ENCODE data around the gene EIF4G1. TPM values are rescaled to one million over a fixed set of nuclear protein-coding genes. Genes with fewer than 3 reads are reported as not detected.

EIF4G1 gene
- total RNA-seq, 1 donor from 2014 or later = 77.8 TPM

DNA sequence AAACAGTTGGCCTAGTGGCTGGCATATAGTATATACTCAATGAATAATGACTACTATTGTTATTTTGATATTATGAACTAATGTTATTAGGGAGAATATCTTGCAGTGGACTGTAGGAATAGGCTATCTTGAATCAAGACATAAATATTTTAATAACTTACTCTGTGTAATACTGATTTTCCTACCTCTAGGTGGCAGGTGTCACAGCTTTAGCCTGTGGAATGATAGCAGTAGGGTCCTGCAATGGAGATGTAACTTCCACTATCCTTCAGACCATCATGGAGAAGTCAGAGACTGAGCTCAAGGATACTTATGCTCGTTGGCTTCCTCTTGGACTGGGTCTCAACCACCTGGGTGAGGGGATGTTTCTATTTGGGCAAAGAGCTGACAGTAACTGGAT lies 8.8 kb upstream of the EIF4G1 start:
- DNase-seq = no peak

DNA sequence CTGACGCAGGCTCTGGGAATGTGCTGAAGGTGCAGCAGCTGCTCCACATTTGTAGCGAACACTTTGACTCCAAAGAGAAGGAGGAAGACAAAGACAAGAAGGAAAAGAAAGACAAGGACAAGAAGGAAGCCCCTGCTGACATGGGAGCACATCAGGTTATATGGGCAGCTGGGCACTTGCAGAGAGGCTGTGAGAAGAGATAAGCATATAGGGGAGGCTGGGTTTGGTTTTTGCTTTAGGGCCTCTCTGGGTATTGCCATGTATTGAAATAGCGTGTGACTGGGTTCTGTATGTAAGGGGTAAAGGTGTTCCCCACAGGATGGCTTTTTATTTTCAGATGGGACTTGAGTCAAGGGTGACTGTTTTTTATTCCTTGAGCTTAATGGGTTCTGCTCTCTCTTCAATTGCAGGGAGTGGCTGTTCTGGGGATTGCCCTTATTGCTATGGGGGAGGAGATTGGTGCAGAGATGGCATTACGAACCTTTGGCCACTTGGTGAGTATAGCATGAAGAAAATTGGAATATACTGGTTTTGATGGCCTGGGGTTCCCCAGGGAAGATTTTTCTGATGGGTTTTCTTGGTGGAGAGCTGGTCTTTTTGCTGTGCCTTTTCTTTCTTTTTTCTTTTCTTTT lies 7.9 kb upstream of the EIF4G1 start:
- DNase-seq = no peak

DNA sequence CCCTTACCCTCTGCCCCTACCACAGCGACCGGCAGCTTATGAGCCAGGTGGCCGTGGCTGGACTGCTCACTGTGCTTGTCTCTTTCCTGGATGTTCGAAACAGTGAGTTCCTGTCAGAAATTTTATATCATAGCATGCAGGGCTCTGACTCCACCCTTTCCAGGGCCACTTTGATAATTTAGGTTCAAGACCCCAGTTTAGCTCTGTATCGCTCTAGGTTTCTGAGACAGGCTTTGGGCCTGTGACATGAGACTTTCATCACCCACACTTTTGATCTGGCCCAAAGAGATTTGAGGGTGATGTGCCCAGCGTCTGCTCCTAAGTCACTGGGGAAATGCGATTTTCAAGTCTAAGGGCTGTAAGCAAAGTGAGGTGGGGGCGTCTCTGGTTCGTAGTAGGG lies 6.5 kb upstream of the EIF4G1 start:
- no peak for DNase-seq

DNA sequence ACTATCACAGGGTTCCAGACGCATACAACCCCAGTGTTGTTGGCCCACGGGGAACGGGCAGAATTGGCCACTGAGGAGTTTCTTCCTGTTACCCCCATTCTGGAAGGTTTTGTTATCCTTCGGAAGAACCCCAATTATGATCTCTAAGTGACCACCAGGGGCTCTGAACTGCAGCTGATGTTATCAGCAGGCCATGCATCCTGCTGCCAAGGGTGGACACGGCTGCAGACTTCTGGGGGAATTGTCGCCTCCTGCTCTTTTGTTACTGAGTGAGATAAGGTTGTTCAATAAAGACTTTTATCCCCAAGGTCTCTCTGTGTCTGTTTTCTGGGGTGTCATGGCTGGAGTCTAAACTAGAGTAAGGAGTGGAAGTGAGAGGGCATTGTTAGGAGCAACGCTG lies 5.7 kb upstream of the EIF4G1 start:
- DNase-seq = no peak

DNA sequence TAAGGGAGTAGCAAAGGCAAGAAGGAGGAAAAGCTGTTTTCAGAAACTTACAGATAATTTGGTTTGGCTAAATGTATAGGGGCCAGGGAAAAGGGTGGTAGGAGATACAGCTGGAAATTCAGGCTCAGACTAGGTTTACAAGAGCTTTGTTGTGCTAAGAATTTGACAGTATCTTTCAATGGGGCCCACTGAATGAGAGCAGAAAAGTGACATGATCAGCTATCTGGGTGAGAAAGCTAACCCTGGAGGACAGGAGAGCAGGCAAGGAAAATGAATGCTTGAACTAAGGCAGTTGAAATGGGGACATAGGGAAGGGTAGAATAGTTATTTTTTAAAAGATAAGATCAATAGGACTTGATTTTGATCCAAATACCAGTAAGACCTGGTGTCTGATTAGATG lies 2.8 kb upstream of the EIF4G1 start:
- no peak for DNase-seq

DNA sequence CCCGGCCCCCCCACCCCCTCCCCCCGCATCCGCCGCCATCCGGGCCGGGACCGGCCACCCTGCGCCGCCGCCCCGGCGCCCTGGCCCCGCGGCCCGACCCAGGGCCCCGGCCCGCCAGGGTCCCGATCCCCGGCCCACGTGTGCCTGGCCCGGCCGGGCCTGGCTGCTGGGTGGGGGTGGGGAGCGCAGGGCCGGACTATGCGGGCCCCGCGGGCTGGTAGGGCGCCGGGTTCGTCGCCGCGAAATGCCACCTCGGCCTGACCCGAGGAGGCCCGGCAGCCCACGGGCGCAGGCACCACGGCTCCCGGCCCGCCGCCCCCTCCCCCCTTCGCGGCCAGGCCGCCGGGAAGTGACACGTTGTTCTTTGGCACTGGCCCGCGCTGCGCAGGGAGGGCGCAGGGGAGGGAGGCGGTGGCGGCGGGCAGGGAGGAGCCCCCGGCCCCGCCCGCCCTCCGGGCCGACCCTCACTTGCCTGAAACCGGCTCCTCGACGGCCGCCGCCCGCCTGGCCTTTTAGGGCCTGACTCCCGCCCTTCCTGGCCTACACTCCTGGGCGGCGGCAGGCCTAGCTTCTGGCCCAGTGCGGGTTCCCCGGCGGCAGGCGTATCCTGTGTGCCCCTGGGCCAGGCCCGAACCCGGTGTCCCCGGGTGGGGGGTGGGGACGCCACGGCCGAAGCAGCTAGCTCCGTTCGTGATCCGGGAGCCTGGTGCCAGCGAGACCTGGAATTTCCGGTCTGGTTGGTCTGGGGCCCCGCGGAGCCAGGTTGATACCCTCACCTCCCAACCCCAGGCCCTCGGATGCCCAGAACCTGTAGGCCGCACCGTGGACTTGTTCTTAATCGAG lies 515 bp downstream of the EIF4G1 start:
- DNase-seq = no peak

DNA sequence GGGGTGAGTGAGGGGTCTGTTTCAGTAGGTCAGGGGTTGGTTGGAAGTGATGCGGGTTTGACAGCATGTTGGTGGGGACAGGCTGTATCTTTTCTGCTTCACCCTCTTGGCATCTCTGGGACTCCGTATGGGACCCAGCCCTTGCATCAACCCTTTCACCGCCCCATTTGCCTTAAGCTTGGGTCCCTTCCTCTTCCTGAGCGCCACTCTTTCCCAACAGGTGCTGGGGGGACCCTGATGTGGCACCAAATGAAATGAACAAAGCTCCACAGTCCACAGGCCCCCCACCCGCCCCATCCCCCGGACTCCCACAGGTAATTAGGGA lies 1.1 kb downstream of the EIF4G1 start:
- DNase-seq = no peak

DNA sequence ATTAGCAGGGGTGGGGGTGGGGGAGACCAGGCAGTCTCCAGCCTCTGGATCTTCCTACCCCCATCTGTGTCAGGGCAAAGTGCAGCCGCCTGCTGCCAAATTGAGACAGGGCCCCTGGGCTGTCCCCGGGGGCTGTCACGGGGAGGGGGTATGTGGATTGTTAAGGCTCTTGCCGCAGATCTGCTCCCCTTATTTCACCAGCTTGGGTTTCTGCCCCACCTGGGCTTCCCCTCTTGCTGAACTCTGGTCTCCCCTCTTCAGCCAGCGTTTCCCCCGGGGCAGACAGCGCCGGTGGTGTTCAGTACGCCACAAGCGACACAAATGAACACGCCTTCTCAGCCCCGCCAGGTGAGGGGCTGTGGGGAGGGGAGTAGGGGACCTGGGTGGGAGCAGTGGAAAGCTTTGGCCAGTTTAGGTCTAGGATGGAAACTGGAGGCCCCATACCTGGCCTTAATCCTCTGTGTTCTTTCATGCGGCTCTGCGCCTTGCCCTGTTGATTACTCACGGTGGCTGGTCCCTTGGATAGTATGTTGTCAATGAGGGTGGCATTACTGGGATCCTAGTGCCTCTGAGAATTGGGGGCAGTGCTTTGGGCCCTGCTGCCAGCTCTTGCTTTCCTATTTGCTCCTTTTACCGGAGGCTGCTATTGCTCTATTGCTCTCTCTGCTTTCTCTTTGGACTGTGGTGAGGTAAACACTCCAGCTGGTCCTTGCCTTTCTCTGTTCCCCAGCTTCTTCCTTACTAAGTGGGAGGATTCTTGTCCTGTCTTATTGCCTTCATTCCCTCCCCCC lies 1.7 kb downstream of the EIF4G1 start:
- no peak for DNase-seq

DNA sequence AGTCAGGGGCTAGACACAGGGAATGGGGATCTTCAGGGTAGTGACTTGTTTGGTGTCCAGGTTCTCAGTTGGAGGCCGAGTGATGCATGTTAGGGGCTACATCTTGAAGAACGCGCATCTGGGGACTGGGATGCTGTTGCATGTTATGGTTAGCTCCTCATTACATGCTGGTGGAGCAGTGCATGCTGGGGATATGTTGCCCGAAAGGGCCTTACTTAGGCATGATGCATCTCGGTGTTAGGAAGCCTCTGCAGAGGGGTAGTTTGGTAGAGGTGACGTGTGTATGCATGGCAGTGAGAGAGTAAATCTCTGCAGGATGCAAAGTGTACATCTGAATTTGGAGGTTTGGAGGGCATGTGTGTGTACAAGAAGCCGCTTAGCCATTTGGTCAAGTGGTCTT lies 2.4 kb downstream of the EIF4G1 start:
- no peak for DNase-seq

DNA sequence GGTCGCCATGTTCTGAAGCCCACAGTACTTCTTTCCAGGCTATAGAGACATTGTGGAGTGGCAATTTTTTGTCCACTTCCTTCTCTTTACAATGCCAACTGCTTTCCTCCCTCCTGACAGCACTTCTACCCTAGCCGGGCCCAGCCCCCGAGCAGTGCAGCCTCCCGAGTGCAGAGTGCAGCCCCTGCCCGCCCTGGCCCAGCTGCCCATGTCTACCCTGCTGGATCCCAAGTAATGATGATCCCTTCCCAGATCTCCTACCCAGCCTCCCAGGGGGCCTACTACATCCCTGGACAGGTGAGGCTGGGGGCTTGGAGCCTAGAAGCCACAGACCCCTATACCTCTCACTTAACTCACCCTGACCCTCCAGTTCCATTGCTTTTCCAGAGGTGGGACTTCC lies 2.8 kb downstream of the EIF4G1 start:
- no peak for DNase-seq

DNA sequence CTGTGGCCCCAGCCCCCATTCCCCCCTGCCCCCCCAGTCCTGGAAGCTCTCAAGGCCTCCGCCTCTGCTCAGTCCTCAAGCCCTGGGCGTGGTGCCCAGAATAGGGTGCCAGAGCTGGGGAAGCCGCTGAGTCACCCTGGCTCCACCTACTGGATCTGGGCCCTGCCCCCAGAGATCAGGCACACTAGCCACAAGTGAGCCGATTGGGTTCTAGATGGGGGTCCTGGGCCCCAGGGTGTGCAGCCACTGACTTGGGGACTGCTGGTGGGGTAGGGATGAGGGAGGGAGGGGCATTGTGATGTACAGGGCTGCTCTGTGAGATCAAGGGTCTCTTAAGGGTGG lies 5.7 kb downstream of the EIF4G1 start:
- DNase-seq = peak; percentile 90

DNA sequence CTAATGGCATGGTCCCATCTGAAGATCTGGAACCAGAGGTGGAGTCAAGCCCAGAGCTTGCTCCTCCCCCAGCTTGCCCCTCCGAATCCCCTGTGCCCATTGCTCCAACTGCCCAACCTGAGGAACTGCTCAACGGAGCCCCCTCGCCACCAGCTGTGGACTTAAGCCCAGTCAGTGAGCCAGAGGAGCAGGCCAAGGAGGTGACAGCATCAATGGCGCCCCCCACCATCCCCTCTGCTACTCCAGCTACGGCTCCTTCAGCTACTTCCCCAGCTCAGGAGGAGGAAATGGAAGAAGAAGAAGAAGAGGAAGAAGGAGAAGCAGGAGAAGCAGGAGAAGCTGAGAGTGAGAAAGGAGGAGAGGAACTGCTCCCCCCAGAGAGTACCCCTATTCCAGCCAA lies 7.3 kb downstream of the EIF4G1 start:
- no peak for DNase-seq

DNA sequence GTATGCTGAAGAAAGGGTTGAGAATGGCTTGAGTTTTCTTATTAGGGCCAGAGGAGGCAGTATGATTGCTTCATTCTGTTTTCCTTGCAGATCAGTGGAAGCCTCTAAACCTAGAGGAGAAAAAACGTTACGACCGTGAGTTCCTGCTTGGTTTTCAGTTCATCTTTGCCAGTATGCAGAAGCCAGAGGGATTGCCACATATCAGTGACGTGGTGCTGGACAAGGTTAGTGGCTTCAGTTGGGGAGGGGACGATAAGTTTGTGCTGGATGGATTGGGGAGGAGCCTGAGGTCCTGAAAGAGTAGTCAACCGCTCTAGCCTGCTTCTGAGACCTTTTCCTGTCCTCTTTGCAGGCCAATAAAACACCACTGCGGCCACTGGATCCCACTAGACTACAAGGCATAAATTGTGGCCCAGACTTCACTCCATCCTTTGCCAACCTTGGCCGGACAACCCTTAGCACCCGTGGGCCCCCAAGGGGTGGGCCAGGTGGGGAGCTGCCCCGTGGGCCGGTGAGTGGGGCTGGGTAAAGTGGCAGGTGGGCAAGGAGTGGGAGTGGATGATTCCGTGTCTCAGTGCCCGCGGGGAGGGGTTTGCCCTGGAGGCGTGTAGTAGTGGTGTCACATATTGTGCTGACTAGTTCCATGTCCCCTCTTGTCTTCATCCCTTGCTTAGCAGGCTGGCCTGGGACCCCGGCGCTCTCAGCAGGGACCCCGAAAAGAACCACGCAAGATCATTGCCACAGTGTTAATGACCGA lies 8.5 kb downstream of the EIF4G1 start:
- no peak for DNase-seq

DNA sequence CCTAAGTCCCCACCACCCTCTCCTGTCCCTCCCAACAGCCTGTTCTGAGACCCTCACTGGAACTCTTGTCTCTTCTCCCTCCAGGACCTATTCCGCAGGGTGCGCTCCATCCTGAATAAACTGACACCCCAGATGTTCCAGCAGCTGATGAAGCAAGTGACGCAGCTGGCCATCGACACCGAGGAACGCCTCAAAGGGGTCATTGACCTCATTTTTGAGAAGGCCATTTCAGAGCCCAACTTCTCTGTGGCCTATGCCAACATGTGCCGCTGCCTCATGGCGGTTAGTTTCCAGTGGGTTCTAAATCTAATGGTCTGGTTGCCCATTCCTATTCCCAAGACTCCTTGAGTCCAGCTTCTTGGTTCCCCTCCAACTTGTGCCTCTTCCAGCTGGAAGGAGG lies 9.3 kb downstream of the EIF4G1 start:
- DNase-seq = no peak

DNA sequence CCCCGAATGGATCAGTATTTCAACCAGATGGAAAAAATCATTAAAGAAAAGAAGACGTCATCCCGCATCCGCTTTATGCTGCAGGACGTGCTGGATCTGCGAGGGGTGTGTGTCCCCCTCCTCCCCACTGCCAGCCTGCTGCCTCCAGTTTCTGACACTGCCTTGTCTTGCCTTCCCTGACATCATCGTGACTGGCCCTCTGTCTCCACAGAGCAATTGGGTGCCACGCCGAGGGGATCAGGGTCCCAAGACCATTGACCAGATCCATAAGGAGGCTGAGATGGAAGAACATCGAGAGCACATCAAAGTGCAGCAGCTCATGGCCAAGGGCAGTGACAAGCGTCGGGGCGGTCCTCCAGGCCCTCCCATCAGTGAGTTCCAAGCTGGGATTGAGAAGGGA lies 10.9 kb downstream of the EIF4G1 start:
- no peak for DNase-seq

DNA sequence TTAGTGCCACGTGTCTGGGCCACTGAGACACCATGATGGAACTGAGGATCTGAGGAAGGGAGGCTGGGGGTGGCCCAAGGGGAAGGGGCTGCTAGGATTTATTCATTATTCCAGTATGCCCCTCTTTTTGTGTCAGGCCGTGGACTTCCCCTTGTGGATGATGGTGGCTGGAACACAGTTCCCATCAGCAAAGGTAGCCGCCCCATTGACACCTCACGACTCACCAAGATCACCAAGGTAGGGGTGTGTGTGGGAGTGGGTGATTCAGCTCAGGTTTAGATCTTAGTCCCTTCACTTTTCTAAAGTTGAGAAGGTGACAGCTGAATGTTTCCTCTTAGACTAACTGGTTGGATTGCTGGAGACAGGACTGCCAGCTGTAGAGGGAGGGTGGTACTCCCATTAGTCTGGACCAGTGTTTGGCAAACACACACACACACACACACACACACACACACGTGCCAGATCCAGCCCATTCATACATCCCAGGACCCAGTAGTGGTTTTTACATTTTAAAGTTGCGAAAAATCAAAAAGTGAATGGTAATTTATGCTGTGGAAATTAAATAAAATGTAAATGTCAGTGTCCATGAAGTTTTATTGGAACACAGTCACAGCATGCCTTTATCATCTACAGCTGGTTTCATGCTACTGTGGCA lies 11.4 kb downstream of the EIF4G1 start:
- no peak for DNase-seq

DNA sequence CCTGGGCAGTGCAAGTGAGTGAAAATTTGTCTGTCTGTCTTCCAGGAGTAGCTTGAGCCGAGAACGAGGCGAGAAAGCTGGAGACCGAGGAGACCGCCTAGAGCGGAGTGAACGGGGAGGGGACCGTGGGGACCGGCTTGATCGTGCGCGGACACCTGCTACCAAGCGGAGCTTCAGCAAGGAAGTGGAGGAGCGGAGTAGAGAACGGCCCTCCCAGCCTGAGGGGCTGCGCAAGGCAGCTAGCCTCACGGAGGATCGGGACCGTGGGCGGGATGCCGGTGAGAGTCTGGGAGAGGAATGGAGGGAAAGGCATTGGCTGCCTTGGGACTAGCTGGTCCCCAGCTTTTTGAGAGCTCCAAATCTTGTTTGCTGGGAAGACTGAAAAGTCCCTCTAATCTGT lies 12.8 kb downstream of the EIF4G1 start:
- no peak for DNase-seq

DNA sequence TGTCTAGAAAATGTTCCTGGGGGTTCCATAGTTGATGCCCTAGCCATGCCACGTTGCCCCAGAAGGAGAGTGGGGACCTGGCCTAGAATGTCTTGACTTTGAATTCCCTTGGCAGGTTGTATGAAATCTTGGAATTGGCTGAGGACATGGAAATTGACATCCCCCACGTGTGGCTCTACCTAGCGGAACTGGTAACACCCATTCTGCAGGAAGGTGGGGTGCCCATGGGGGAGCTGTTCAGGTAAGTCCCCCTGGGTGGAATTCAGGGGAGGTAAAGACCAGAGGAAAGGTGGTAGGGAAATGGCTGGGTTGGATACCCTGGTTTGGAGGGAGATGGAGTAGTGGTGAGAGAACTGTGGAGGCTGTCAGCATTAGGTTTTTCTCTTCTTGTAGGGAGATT lies 14.1 kb downstream of the EIF4G1 start:
- DNase-seq = no peak

DNA sequence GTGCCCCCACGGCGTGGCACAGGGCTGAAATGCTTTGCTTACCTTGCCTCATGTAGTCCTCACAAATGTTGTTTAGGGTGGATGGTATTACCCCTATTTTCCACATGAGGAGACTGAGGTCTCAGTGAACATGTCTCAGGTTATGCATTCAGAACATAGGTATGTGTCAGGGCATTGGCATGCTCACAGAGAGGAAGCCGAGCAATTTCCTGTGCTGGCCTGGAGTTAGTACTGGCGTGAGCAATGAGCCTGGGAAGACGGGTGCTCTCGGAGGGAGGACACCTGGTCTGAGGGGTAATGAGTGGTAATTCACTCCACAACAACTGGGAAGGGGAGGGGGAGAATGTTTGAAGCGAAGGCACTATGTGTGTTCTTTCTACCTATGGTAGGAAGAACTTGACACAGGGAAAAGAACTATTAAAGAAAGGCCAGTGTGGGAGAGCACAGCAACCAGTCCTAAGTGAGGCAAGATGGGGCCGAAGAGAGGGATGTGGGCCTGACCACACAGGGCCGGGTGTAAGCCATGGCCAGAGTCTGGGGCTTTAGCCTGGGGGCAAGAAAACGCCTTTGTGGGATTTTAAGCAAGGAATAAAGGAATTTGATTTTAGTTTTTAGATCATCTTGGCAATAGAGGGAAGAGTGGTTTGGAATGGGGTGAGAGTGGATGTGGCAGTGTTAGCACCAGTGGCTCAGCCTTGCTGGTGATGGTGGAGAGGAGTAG lies 18.1 kb downstream of the EIF4G1 start:
- no peak for DNase-seq

DNA sequence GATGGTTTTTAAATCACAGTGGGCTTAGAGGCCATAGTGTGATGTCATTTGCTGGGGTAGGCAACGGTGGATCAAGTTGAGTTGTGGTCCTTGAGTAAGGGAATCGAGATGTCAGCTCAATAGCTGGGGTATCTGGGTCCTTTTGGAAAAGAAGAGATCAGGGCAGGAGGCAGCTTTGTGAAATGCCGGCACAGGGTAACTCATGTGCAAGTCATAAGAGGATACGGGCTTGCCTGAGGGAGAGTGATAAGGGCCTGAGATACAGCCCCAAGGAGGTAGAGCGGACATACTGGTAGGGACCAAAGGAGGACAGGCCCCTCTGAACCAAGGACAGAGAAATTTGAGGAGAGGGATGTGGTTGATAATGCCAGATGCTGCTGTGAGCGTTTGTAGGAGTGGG lies 18.8 kb downstream of the EIF4G1 start:
- no peak for DNase-seq

DNA sequence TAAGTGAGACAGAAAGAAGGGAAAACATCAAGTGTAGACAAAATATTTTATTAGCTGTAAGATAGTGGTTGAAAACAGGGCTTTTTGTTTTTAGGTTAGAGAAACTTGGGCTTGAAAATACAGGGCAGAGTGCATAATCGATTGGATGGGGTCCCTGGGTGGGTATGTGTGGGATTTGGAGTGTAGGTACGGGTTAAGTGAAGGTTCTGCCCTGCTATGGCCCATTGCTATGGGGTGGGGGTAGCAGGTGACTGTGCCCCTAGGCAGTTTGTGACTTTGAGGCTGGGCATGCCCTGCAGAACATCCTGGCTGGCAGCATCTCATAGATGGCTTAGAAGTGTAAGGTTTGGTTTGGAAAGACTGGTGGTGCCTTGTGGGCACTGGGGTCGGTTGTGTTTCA lies 19.3 kb downstream of the EIF4G1 start:
- no peak for DNase-seq

Measured in occipital lobe (tissue), 2 donors.